ENCODE results near the gene TMEM88. TPM values are rescaled to one million over a fixed set of nuclear protein-coding genes. Genes with fewer than 3 reads are reported as not detected.
A peak's percentile ranks its signal among the peaks of the same experiment; 100 is the strongest.

TMEM88 gene
- total and polyA plus RNA-seq, 2 of the 4 experiments (the other 2 are of a cell fraction), result 2.1 TPM; not detected in 1

DNA sequence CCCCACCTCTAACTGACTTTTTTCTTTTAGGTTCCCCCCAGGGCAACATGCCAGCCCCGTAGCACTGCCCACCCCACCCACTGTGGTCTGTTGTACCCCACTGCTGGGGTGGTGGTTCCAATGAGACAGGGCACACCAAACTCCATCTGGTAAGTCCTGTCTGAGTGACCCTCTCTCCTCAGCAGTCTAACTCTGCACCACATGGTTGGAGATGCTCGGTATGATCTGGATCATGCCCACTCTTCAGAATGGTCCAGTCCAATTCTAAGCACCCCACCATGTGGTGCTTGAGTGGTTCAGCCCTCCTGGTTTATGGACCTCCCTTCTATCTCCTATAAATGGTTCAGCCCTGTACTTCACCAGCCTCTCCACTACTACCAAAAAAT, 15.0 kb upstream of the TMEM88 start:
- BruUV-seq (replicated peaks), result no TSS peak
- POLR2A ChIA-PET (ENCODE audit: unreplicated experiment), result no interaction called here

More for the DNA sequence above, 15.0 kb upstream of the TMEM88 start:
- dilution Hi-C loops (cut with HindIII; ENCODE audit: low sequenced_read_pairs, unreplicated experiment), result no loop called here
- Histone ChIP-seq H3K36me3 (ENCODE audit: control insufficient read depth, insufficient read depth, low read length) (peaks cover 8% of the 10 kb centered on the region; the same call in 1 of the 2 replicates), H2AK9ac (replicated peaks; ENCODE audit: low read depth, low read length, poor library complexity) (no peak overlapping the region), H2AFZ (replicated peaks; ENCODE audit: low read length, poor library complexity) (no peak overlapping the region), H3K18ac (ENCODE audit: low read depth, low read length) (no peak overlapping the region), H2BK5ac (ENCODE audit: low read depth, low read length, poor library complexity, severe bottlenecking) (no peak overlapping the region), H2BK120ac (ENCODE audit: low read depth, low read length) (no peak overlapping the region), H3K14ac (replicated peaks; ENCODE audit: low read depth, low read length) (no peak overlapping the region), H4K91ac (ENCODE audit: insufficient read depth, low read depth, low read length) (no peak overlapping the region), H3K27me3 (ENCODE audit: control insufficient read depth, insufficient read depth, low read length) (no peaks in the 10 kb centered on the region), H4K5ac (ENCODE audit: low read depth, low read length) (no peak overlapping the region), H3K4me1 (ENCODE audit: control insufficient read depth, insufficient read depth, low read length) (peaks cover 19% of the 10 kb centered on the region), H4K20me1 (ENCODE audit: insufficient read depth, low read length) (peaks cover 62% of the 10 kb centered on the region), H3K9ac (ENCODE audit: low read depth, low read length) (no peak overlapping the region), H3K9me3 (ENCODE audit: control insufficient read depth, insufficient read depth, low read length) (no peaks in the 10 kb centered on the region), H4K8ac (ENCODE audit: low read depth in 2 of 2, low read length in 2 of 2) (no peak overlapping the region), H3K56ac (ENCODE audit: extremely low read depth, insufficient read depth, low read length) (no peak overlapping the region), H3K4ac (ENCODE audit: low read depth, low read length) (no peak overlapping the region), H2BK15ac (ENCODE audit: low read depth, low read length) (no peak overlapping the region), H3K27ac (ENCODE audit: insufficient read depth, low read length) (no peak overlapping the region), H3K4me3 (ENCODE audit: insufficient read depth, low read depth, low read length) (no peak overlapping the region), H3K4me2 (ENCODE audit: low read depth, low read length) (no peak overlapping the region; the same call in 1 of the 2 replicates), H3K23ac (ENCODE audit: low read depth, low read length) (peak overlapping the region; percentile 2; the same call in 1 of the 2 replicates), H2BK20ac (ENCODE audit: low read depth, low read length) (no peak overlapping the region), H3K9me1 (ENCODE audit: insufficient read depth, low read length) (peaks cover 9% of the 10 kb centered on the region; the same call in 1 of the 2 replicates), H2AK5ac (ENCODE audit: low read depth, low read length) (0 out of 2 replicates have a peak overlapping the region, but pooled peaks have one; percentile 17), H3K79me1 (ENCODE audit: low read depth in 1 of 2, low read length in 2 of 2) (peaks cover 19 to 72% of the 10 kb centered on the region in 2 experiments)
- CTCF ChIA-PET, result no interaction called here
- in situ Hi-C loops (cut with MboI; ENCODE audit: low sequenced_read_pairs), result no loop called here
- ATAC-seq (ENCODE audit: low read depth) (no peak), DNase-seq (peak; percentile 55)
- 57% methylated on average over 1 of the region's 2 CpGs; no CpG with 5 or more reads in 1 of the 2 experiments for WGBS, 2 experiments (ENCODE audit: extremely low coverage in 2 of 2, insufficient read length in 1 of 2)
- intact Hi-C loops (cut with micrococcal nuclease), result loop anchor here (5.0 kb wide), 2 partner anchors 268 to 488 kb away; partner anchors contain the start of gene KCTD11
- TF ChIP-seq NFE2L2 (IDR thresholded peaks at IDR 0.05; ENCODE audit: low read depth, low read length) (no peak), CHD1 (IDR thresholded peaks at IDR 0.05; ENCODE audit: low read depth, low read length) (peak; percentile 87; the same call in 1 of the 2 replicates), MXI1 (IDR thresholded peaks at IDR 0.05; ENCODE audit: borderline replicate concordance, low read depth, low read length) (no peak), BHLHE40 (IDR thresholded peaks at IDR 0.05; ENCODE audit: low read depth, low read length) (peak; percentile 87), FOS (IDR thresholded peaks at IDR 0.05; ENCODE audit: low read depth, low read length) (no peak), RAD21 (IDR thresholded peaks at IDR 0.05; ENCODE audit: low read length) (no peak), POLR2A (IDR thresholded peaks at IDR 0.05; ENCODE audit: low read depth, low read length) (no peak), MAFK (IDR thresholded peaks at IDR 0.05; ENCODE audit: low read depth, low read length) (no peak), RCOR1 (IDR thresholded peaks at IDR 0.05; ENCODE audit: insufficient replicate concordance, low read length) (no peak), RFX5 (IDR thresholded peaks at IDR 0.05; ENCODE audit: low read depth, low read length) (no peak), MAZ (IDR thresholded peaks at IDR 0.05; ENCODE audit: borderline replicate concordance, low read depth, low read length) (no peak), SMC3 (IDR thresholded peaks at IDR 0.05; ENCODE audit: low read depth, low read length) (no peak)
- TF ChIP-seq, protein P1, sequence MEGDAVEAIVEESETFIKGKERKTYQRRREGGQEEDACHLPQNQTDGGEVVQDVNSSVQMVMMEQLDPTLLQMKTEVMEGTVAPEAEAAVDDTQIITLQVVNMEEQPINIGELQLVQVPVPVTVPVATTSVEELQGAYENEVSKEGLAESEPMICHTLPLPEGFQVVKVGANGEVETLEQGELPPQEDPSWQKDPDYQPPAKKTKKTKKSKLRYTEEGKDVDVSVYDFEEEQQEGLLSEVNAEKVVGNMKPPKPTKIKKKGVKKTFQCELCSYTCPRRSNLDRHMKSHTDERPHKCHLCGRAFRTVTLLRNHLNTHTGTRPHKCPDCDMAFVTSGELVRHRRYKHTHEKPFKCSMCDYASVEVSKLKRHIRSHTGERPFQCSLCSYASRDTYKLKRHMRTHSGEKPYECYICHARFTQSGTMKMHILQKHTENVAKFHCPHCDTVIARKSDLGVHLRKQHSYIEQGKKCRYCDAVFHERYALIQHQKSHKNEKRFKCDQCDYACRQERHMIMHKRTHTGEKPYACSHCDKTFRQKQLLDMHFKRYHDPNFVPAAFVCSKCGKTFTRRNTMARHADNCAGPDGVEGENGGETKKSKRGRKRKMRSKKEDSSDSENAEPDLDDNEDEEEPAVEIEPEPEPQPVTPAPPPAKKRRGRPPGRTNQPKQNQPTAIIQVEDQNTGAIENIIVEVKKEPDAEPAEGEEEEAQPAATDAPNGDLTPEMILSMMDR (conservative IDR thresholded peaks at IDR 0.05; ENCODE audit: low read depth, low read length), result no peak
- TF ChIP-seq, protein P2, sequence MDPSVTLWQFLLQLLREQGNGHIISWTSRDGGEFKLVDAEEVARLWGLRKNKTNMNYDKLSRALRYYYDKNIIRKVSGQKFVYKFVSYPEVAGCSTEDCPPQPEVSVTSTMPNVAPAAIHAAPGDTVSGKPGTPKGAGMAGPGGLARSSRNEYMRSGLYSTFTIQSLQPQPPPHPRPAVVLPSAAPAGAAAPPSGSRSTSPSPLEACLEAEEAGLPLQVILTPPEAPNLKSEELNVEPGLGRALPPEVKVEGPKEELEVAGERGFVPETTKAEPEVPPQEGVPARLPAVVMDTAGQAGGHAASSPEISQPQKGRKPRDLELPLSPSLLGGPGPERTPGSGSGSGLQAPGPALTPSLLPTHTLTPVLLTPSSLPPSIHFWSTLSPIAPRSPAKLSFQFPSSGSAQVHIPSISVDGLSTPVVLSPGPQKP (IDR thresholded peaks at IDR 0.05; ENCODE audit: borderline replicate concordance, low read depth, low read length), result no peak
- TF ChIP-seq, protein P3, sequence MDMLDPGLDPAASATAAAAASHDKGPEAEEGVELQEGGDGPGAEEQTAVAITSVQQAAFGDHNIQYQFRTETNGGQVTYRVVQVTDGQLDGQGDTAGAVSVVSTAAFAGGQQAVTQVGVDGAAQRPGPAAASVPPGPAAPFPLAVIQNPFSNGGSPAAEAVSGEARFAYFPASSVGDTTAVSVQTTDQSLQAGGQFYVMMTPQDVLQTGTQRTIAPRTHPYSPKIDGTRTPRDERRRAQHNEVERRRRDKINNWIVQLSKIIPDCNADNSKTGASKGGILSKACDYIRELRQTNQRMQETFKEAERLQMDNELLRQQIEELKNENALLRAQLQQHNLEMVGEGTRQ (IDR thresholded peaks at IDR 0.05; ENCODE audit: low read depth, low read length), result no peak

Data from IMR-90 (cell line).